ENCODE data around the gene EPHB6.

DNA sequence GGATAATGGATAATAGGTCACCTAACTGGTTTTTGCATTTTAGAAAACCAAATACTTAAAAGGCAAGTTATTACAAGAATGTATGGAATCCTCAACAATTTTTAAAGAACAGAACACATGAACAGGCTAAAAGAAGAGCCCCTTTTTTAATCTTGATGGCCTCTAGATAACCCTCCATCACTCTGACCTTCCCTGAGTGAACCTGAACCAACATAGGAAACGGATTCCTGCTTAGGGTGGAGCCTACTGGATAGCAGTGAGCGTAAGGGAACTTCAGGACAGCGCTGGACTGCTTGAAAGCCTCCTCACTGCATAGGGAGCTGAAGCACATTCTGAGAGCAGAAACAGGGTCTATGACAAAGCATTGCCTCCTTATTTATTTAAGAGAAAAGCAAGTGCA is 58.2 kb downstream of the EPHB6 start:
- no peak for TF ChIP-seq POLR2A (IDR thresholded peaks at IDR 0.05; ENCODE audit: low read depth, low read length)
- TF ChIP-seq POLR2AphosphoS5 (IDR thresholded peaks at IDR 0.05; ENCODE audit: low read depth, low read length): no peak

Data from GM12891 (cell line).